GM12874 (cell line): ENCODE results near the gene KCNH8.

ENCODE experiments used
- TF ChIP-seq, protein P1 (sequence below): IDR thresholded peaks from 2 replicates; pipeline ENCODE4 v1.5.1; 2011; ENCODE audit warnings: low read depth, mild to moderate bottlenecking, control low read depth, low read length, moderate library complexity; ENCODE audit not compliant: insufficient read depth

The KCNH8 gene

DNA sequence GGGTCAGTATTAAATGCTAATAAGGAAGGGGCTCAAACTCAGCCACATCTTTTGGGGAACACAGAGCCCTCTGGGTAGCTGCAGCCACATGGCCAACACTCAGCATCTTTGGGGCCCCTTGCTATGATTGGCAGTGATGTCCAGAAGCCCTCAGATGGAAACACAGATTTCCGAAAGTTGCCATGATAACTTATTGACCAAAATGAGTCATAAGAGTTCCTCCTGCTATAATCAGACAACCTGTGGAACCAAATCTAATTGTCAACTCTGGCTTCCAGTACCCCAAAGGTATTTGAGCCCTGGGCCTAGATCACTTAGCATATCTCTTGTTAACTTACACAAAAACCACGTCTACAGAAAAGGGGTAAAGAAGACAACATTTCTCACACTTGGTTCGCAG, 392.2 kb downstream of the KCNH8 start:
- TF ChIP-seq, protein P1, sequence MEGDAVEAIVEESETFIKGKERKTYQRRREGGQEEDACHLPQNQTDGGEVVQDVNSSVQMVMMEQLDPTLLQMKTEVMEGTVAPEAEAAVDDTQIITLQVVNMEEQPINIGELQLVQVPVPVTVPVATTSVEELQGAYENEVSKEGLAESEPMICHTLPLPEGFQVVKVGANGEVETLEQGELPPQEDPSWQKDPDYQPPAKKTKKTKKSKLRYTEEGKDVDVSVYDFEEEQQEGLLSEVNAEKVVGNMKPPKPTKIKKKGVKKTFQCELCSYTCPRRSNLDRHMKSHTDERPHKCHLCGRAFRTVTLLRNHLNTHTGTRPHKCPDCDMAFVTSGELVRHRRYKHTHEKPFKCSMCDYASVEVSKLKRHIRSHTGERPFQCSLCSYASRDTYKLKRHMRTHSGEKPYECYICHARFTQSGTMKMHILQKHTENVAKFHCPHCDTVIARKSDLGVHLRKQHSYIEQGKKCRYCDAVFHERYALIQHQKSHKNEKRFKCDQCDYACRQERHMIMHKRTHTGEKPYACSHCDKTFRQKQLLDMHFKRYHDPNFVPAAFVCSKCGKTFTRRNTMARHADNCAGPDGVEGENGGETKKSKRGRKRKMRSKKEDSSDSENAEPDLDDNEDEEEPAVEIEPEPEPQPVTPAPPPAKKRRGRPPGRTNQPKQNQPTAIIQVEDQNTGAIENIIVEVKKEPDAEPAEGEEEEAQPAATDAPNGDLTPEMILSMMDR: no peak

DNA sequence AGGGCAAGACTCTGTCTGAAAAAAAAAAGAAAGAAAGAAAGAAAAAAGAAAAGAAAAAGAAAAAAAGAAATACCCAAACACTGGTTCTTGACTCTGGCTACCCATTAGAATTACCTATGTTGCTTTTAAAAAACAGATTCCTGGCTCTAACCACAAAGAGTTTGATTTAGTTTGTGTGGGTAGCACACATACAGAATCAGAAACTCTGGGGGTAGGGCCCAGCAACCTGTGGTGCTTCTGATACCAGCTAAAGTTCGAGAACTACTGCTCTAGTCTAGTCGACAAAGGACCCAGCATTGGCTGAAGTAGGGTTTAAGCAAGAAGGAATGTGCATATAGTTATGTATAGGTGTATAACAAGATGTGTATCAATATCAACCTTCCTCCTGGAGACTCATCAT, 393.0 kb downstream of the KCNH8 start:
- TF ChIP-seq, protein P1: no peak

DNA sequence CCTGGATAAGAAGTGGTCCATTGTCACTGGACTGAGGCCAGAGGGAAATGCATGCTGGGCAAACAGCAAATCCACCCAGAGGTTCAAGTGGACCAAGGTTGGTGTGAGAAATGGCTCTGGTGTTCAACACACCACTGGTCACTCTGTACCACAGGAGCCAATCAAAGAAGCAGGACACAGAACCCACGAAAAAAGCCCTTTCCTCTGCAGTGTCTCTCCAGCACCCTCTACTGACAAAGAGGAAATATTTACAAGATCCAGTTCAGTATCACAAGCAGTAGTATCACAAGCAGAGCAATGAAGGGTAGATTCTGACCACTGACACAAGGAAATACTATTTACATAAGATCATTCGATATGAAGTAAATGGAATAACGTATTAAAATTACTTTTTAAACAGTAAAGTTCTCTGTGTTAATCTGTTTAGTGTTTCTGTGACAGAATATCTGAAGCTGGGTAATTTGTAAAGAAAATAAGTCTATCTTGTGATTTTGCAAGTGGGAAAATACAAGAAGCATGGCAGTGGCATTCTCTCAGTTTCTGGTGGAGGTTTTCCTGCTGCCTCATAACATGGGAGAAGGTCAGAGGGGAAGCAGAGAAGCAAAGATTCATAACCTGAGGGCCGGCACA, 395.0 kb downstream of the KCNH8 start:
- TF ChIP-seq, protein P1: peak; percentile 76

GRCh38 chr3:19547665-19548464, 399.6 kb downstream of the KCNH8 start:
- TF ChIP-seq, protein P1: no peak

GRCh38 chr3:19559724-19560442, 411.6 kb downstream of the KCNH8 start:
- TF ChIP-seq, protein P1: no peak

- TF ChIP-seq, protein P1: no peak
Measured at GRCh38 chr3:19573644-19574043, 425.3 kb downstream of the KCNH8 start.

DNA sequence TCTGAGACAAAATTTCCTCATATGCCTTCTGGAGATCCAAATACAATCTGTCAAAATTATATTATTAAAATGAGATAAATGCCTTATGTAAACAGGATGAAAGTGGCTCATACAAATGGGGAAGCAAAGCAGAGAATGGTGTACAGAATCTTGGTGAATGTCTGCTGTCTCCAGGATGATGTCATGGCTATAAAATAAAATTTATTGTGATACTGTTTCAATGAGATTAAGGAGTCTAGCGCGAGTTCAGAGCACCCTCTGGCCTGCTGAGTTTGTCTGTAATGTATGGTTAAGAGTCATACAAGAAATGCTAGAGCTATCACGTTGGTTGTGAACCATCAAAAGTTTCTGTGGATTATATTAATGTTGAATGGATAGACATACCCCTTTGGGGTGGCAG, 426.0 kb downstream of the KCNH8 start:
- TF ChIP-seq, protein P1: no peak
